Left ventricle myocardium inferior (tissue), 1 donor: Measurements from ENCODE around the gene GDF9. TPM values are rescaled to one million over a fixed set of nuclear protein-coding genes. Genes with fewer than 3 reads are reported as not detected.

ENCODE experiments used
- DNase-seq: peaks from one replicate; pipeline ENCODE4 v3.0.0-alpha.2; 2020
- H3K27ac ChIP-seq: fragments of 200-600 bp; replicated peaks from 2 replicates; pipeline ENCODE4 v1.8.0; 2021
- H3K27me3 ChIP-seq: fragments of 200-600 bp; 2 replicates; pipeline ENCODE4 v1.8.0; 2021; ENCODE audit warnings: low read depth
- H3K36me3 ChIP-seq: fragments of 200-600 bp; 2 replicates; pipeline ENCODE4 v1.8.0; 2021
- H3K4me1 ChIP-seq: fragments of 200-600 bp; 2 replicates; pipeline ENCODE4 v1.8.0; 2021
- H3K4me3 ChIP-seq: fragments of 200-600 bp; 2 replicates; pipeline ENCODE4 v1.8.0; 2021; ENCODE audit warnings: mild to moderate bottlenecking, moderate library complexity
- H3K9me3 ChIP-seq: fragments of 200-600 bp; replicated peaks from 2 replicates; pipeline ENCODE4 v1.8.0; 2021
- CTCF ChIP-seq: fragments of 200-600 bp; IDR thresholded peaks from 2 replicates; pipeline ENCODE4 v1.8.0; 2021; ENCODE audit warnings: antibody characterized with exemption, mild to moderate bottlenecking, borderline replicate concordance
- intact Hi-C: fragments of 100-400 bp; cut with micrococcal nuclease; formaldehyde crosslinking; loops from one replicate; pipeline ENCODE4 v1.11.0; 2022
- total RNA-seq: library from RNA; stranded (reverse); fragmentation: NEBNext Ultra II Directional; extraction: Animal tissue kit (Norgen Biotek cat#: 25700); gene quantifications from one replicate; pipeline ENCODE4 v1.2.1, GENCODE V29; 2021
- donor health status: DM: no; HTN: yes; CAD: no; lungs with severe emphysema.

Gene GDF9
- total RNA-seq, 1 donor from 2014 or later: 0.52 TPM

- DNase-seq: no peak
- H3K27me3 ChIP-seq: no peaks in the 10 kb centered on the region
- no peak overlapping the region for H3K27ac ChIP-seq
- H3K9me3 ChIP-seq: no peaks in the 10 kb centered on the region
- H3K4me3 ChIP-seq: no peak overlapping the region
- H3K4me1 ChIP-seq: peaks cover 18% of the 10 kb centered on the region
- no peak for TF ChIP-seq CTCF
- intact Hi-C loops: no loop called here
- peaks cover 38% of the 10 kb centered on the region for H3K36me3 ChIP-seq
These were observed 35.5 kb upstream of the GDF9 start for GRCh38 chr5:132901730-132902129.

GRCh38 chr5:132901036-132901435 lies 34.8 kb upstream of the GDF9 start:
- peaks cover 45% of the 10 kb centered on the region for H3K36me3 ChIP-seq
- DNase-seq: no peak
- H3K27me3 ChIP-seq: no peaks in the 10 kb centered on the region
- no peak for TF ChIP-seq CTCF
- H3K27ac ChIP-seq: no peak overlapping the region
- H3K4me1 ChIP-seq: peaks cover 20% of the 10 kb centered on the region
- intact Hi-C loops: no loop called here
- H3K9me3 ChIP-seq: no peaks in the 10 kb centered on the region
- no peak overlapping the region for H3K4me3 ChIP-seq

GRCh38 chr5:132898094-132898493 lies 31.8 kb upstream of the GDF9 start:
- TF ChIP-seq CTCF: no peak
- no peak for DNase-seq
- intact Hi-C loops: no loop called here
- H3K9me3 ChIP-seq: no peaks in the 10 kb centered on the region
- peaks cover 33% of the 10 kb centered on the region for H3K4me1 ChIP-seq
- H3K27me3 ChIP-seq: no peaks in the 10 kb centered on the region
- H3K36me3 ChIP-seq: peaks cover 66% of the 10 kb centered on the region
- no peak overlapping the region for H3K4me3 ChIP-seq
- H3K27ac ChIP-seq: no peak overlapping the region

- Histone ChIP-seq H3K4me1 (peaks cover 33% of the 10 kb centered on the region), H3K4me3 (no peak overlapping the region), H3K27me3 (no peaks in the 10 kb centered on the region), H3K9me3 (no peaks in the 10 kb centered on the region), H3K27ac (peak overlapping the region; percentile 53), H3K36me3 (peaks cover 77% of the 10 kb centered on the region)
- no peak for TF ChIP-seq CTCF
- no peak for DNase-seq
- intact Hi-C loops: no loop called here
These were observed 30.4 kb upstream of the GDF9 start for GRCh38 chr5:132896685-132897084.

GRCh38 chr5:132895719-132896305 lies 29.5 kb upstream of the GDF9 start:
- no peak for DNase-seq
- TF ChIP-seq CTCF: no peak
- Histone ChIP-seq H3K9me3 (no peaks in the 10 kb centered on the region), H3K27me3 (no peaks in the 10 kb centered on the region), H3K4me1 (peaks cover 33% of the 10 kb centered on the region), H3K4me3 (no peak overlapping the region), H3K27ac (peak overlapping the region; percentile 53), H3K36me3 (peaks cover 85% of the 10 kb centered on the region)
- intact Hi-C loops: no loop called here
